Measurements from ENCODE around the gene CHAD.

DNA sequence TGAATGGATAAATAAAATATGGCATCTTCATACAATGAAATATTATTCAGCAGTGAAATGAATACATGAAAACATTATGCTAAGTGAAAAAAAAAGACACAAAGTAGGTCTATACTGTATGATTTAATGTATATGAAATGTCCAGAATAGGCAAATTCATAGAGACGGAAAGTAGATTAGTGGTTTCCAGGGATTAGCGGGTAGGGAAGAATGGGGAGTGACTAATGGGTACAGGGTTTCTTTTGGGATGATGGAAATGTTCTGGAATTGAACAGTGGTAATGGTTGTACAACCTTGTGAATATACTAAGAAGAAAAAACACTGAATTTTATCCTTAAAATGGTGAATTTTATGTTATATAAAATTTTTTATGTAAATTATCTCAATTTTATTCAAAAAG lies 31.0 kb upstream of the CHAD start:
- TF ChIP-seq, protein P1, sequence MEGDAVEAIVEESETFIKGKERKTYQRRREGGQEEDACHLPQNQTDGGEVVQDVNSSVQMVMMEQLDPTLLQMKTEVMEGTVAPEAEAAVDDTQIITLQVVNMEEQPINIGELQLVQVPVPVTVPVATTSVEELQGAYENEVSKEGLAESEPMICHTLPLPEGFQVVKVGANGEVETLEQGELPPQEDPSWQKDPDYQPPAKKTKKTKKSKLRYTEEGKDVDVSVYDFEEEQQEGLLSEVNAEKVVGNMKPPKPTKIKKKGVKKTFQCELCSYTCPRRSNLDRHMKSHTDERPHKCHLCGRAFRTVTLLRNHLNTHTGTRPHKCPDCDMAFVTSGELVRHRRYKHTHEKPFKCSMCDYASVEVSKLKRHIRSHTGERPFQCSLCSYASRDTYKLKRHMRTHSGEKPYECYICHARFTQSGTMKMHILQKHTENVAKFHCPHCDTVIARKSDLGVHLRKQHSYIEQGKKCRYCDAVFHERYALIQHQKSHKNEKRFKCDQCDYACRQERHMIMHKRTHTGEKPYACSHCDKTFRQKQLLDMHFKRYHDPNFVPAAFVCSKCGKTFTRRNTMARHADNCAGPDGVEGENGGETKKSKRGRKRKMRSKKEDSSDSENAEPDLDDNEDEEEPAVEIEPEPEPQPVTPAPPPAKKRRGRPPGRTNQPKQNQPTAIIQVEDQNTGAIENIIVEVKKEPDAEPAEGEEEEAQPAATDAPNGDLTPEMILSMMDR (IDR thresholded peaks at IDR 0.05) = no peak
- no peak for TF ChIP-seq POLR2A (IDR thresholded peaks at IDR 0.05)
- no peak for TF ChIP-seq POLR2AphosphoS5 (IDR thresholded peaks at IDR 0.05)
- TF ChIP-seq EP300 (IDR thresholded peaks at IDR 0.05) = no peak

Data from gastroesophageal sphincter (tissue), 3 donors.